ENCODE measurements around the gene WNT9B. TPM values are rescaled to one million over a fixed set of nuclear protein-coding genes. Genes with fewer than 3 reads are reported as not detected.

The WNT9B gene
- total and polyA plus RNA-seq, 12 donors: 0.07 to 2.0 (median 0.55) TPM; not detected in 3

- no peak for TF ChIP-seq POLR2A (IDR thresholded peaks at IDR 0.05)
- TF ChIP-seq CTCF (IDR thresholded peaks at IDR 0.05): no peak
- Histone ChIP-seq H3K4me3 (no peak overlapping the region), H3K27ac (no peak overlapping the region), H3K36me3 (replicated peaks in 1 of 2) (peaks cover 0 to 9% of the 10 kb centered on the region in 2 donors), H3K9me3 (replicated peaks in 1 of 3) (no peaks in the 10 kb centered on the region), H3K27me3 (no peaks in the 10 kb centered on the region), H3K4me1 (replicated peaks in 1 of 2) (peaks cover 14 to 51% of the 10 kb centered on the region in 2 donors)
- no peak for DNase-seq
- 77 to 79% (median 78%) methylated on average over 5 of the region's 5 CpGs for WGBS, 4 donors
- intact Hi-C loops (cut with DNase I): no loop called here
Measured at GRCh38 chr17:46925185-46925868, 73.9 kb downstream of the WNT9B start.

- TF ChIP-seq CTCF (IDR thresholded peaks at IDR 0.05) (no peak), POLR2A (IDR thresholded peaks at IDR 0.05) (no peak)
- Histone ChIP-seq H3K27me3 (no peaks in the 10 kb centered on the region), H3K27ac (peak overlapping the region in 1 of 5 donors; percentile 25), H3K36me3 (replicated peaks in 1 of 2) (peaks cover 0 to 42% of the 10 kb centered on the region in 2 donors), H3K9me3 (replicated peaks in 1 of 3) (no peaks in the 10 kb centered on the region), H3K4me1 (replicated peaks in 1 of 2) (peaks cover 14 to 50% of the 10 kb centered on the region in 2 donors), H3K4me3 (no peak overlapping the region)
- intact Hi-C loops (cut with DNase I): no loop called here
- WGBS, 4 donors: 67 to 71% (median 68%) methylated on average over 9 to 10 of the region's 10 CpGs
- no peak for DNase-seq
Measured at GRCh38 chr17:46928467-46929261, 77.3 kb downstream of the WNT9B start.

GRCh38 chr17:46929413-46929812 lies 78.0 kb downstream of the WNT9B start:
- Histone ChIP-seq H3K4me1 (replicated peaks in 1 of 2) (peaks cover 8 to 42% of the 10 kb centered on the region in 2 donors), H3K27ac (peak overlapping the region in 1 of 5 donors; percentile 25), H3K9me3 (replicated peaks in 1 of 3) (no peaks in the 10 kb centered on the region), H3K27me3 (no peaks in the 10 kb centered on the region), H3K4me3 (no peak overlapping the region), H3K36me3 (replicated peaks in 1 of 2) (peaks cover 0 to 50% of the 10 kb centered on the region in 2 donors)
- DNase-seq: no peak
- intact Hi-C loops (cut with DNase I): no loop called here
- TF ChIP-seq CTCF (IDR thresholded peaks at IDR 0.05) (no peak), POLR2A (IDR thresholded peaks at IDR 0.05) (no peak)
- 69 to 85% (median 77%) methylated on average over 5 to 6 of the region's 6 CpGs for WGBS, 4 donors

- intact Hi-C loops (cut with DNase I): no loop called here
- 92 to 95% (median 93%) methylated on average over 4 of the region's 4 CpGs for WGBS, 4 donors
- peaks cover 0 to 56% of the 10 kb centered on the region in 2 donors for H3K36me3 ChIP-seq (replicated peaks in 1 of 2)
- H3K27ac ChIP-seq: no peak overlapping the region
- peaks cover 2 to 36% of the 10 kb centered on the region in 2 donors for H3K4me1 ChIP-seq (replicated peaks in 1 of 2)
- TF ChIP-seq POLR2A (IDR thresholded peaks at IDR 0.05): no peak
- no peak for TF ChIP-seq CTCF (IDR thresholded peaks at IDR 0.05)
- no peaks in the 10 kb centered on the region for H3K9me3 ChIP-seq (replicated peaks in 1 of 3)
- DNase-seq: no peak
- no peaks in the 10 kb centered on the region for H3K27me3 ChIP-seq
- H3K4me3 ChIP-seq: no peak overlapping the region
Measured at GRCh38 chr17:46930051-46930450, 78.7 kb downstream of the WNT9B start.

All from adrenal gland (tissue), 12 donors.